ENCODE measurements around the gene ALDH9A1.
A peak's percentile ranks its signal among the peaks of the same experiment; 100 is the strongest.
"Not testable (repeated sequence)": the region's sequence is repeated elsewhere in the genome, so short reads cannot be mapped to it uniquely, and the experiment has no call there.

Gene ALDH9A1

GRCh38 chr1:165697881-165698760, at the start of gene ALDH9A1:
Gene ALDH9A1 (minus strand): TSS chr1:165698562. CDS start chr1:165698558, 4 bp downstream.
- DNase-seq (ENCODE audit: extremely low spot score), result peak; percentile 93
- CTCF ChIA-PET, result interaction anchor here (0.7 to 1.3 kb wide), 3 partner anchors 12 to 96 kb away, joined by 3 to 4 read pairs (median 3); no protein-coding TSS in a partner anchor
- no peak for TF ChIP-seq ELF4 (IDR thresholded peaks at IDR 0.05)
- TF ChIP-seq FOXA1 (IDR thresholded peaks at IDR 0.05), result no peak
- no peak for TF ChIP-seq NFRKB (IDR thresholded peaks at IDR 0.05)
- peak; percentile 79 for TF ChIP-seq L3MBTL2 (conservative IDR thresholded peaks at IDR 0.05)
- no peak for TF ChIP-seq ZNF384 (IDR thresholded peaks at IDR 0.05)
- TF ChIP-seq SP1 (IDR thresholded peaks at IDR 0.05), result no peak
- no peak for TF ChIP-seq SUZ12 (IDR thresholded peaks at IDR 0.05)
- TF ChIP-seq HDGF (IDR thresholded peaks at IDR 0.05; ENCODE audit: borderline replicate concordance), result peak; percentile 86; the same call in 1 of the 2 replicates
- peak; percentile 82 for TF ChIP-seq PKNOX1 (IDR thresholded peaks at IDR 0.05)
- TF ChIP-seq FOXM1 (IDR thresholded peaks at IDR 0.05; ENCODE audit: borderline replicate concordance), result no peak
- no peak for TF ChIP-seq BHLHE40 (IDR thresholded peaks at IDR 0.05; ENCODE audit: borderline replicate concordance)
- no peak for TF ChIP-seq FOXK2 (IDR thresholded peaks at IDR 0.05)
- POLR2A ChIA-PET, result interaction anchor here (0.6 to 1.6 kb wide), 14 partner anchors 10 to 314 kb away, joined by 3 to 9 read pairs (median 4); partner anchors contain the start of gene TMCO1

GRCh38 chr1:165747632-165748447, 49.5 kb upstream of the ALDH9A1 start:
- TF ChIP-seq ELF4 (IDR thresholded peaks at IDR 0.05) (no peak), NFRKB (IDR thresholded peaks at IDR 0.05) (no peak), FOXA1 (IDR thresholded peaks at IDR 0.05) (no peak), LEF1 (IDR thresholded peaks at IDR 0.05; ENCODE audit: borderline replicate concordance) (no peak), ZNF384 (IDR thresholded peaks at IDR 0.05) (no peak), CTBP1 (IDR thresholded peaks at IDR 0.05; ENCODE audit: borderline replicate concordance) (no peak), FOXM1 (IDR thresholded peaks at IDR 0.05; ENCODE audit: borderline replicate concordance) (no peak), PKNOX1 (IDR thresholded peaks at IDR 0.05) (no peak), BHLHE40 (IDR thresholded peaks at IDR 0.05; ENCODE audit: borderline replicate concordance) (no peak), HDGF (IDR thresholded peaks at IDR 0.05; ENCODE audit: borderline replicate concordance) (no peak), L3MBTL2 (conservative IDR thresholded peaks at IDR 0.05) (no peak), FOXK2 (IDR thresholded peaks at IDR 0.05) (no peak), SP1 (IDR thresholded peaks at IDR 0.05) (no peak), TARDBP (IDR thresholded peaks at IDR 0.05) (no peak), SUZ12 (IDR thresholded peaks at IDR 0.05) (no peak), ARNT (IDR thresholded peaks at IDR 0.05) (no peak)
- no peak for DNase-seq (ENCODE audit: extremely low spot score)
- ChIA-PET POLR2A (no interaction called here), CTCF (interaction anchor here (0.6 kb wide), 1 partner anchor 22 kb away, joined by 5 read pairs; no protein-coding TSS in a partner anchor)

- POLR2A ChIA-PET; DNase-seq (ENCODE audit: extremely low spot score); CTCF ChIA-PET: not testable (repeated sequence)
These were observed 46.6 kb upstream of the ALDH9A1 start for GRCh38 chr1:165744913-165745312.

GRCh38 chr1:165742194-165742593, 43.8 kb upstream of the ALDH9A1 start:
- CTCF ChIA-PET, result no interaction called here

GRCh38 chr1:165738794-165739193, 40.4 kb upstream of the ALDH9A1 start:
- TF ChIP-seq L3MBTL2 (conservative IDR thresholded peaks at IDR 0.05), result no peak
- TF ChIP-seq CTBP1 (IDR thresholded peaks at IDR 0.05; ENCODE audit: borderline replicate concordance), result no peak
- ChIA-PET POLR2A (no interaction called here), CTCF (interaction anchor here (0.6 kb wide), 1 partner anchor 295 kb away, joined by 11 read pairs; no protein-coding TSS in a partner anchor)
- no peak for DNase-seq (ENCODE audit: extremely low spot score)

More at GRCh38 chr1:165742194-165742593, 43.8 kb upstream of the ALDH9A1 start:
- no peak for DNase-seq (ENCODE audit: extremely low spot score)
- POLR2A ChIA-PET, result no interaction called here
- TF ChIP-seq SP1 (IDR thresholded peaks at IDR 0.05) (no peak), NFRKB (IDR thresholded peaks at IDR 0.05) (no peak), FOXK2 (IDR thresholded peaks at IDR 0.05) (no peak)

- ChIA-PET POLR2A (no interaction called here), CTCF (no interaction called here)
- DNase-seq (ENCODE audit: extremely low spot score), result no peak
- TF ChIP-seq TARDBP (IDR thresholded peaks at IDR 0.05), result no peak
These were observed 38.8 kb upstream of the ALDH9A1 start for GRCh38 chr1:165737196-165737595.

GRCh38 chr1:165734906-165735305, 36.5 kb upstream of the ALDH9A1 start:
- TF ChIP-seq SUZ12 (IDR thresholded peaks at IDR 0.05) (no peak), PKNOX1 (IDR thresholded peaks at IDR 0.05) (no peak), ZNF384 (IDR thresholded peaks at IDR 0.05) (no peak), NFRKB (IDR thresholded peaks at IDR 0.05) (no peak), FOXM1 (IDR thresholded peaks at IDR 0.05; ENCODE audit: borderline replicate concordance) (no peak), CTBP1 (IDR thresholded peaks at IDR 0.05; ENCODE audit: borderline replicate concordance) (no peak), HDGF (IDR thresholded peaks at IDR 0.05; ENCODE audit: borderline replicate concordance) (no peak)
- POLR2A ChIA-PET, result no interaction called here
- CTCF ChIA-PET, result interaction anchor here (0.6 kb wide), 1 partner anchor 275 kb away, joined by 6 read pairs; no protein-coding TSS in a partner anchor
- no peak for DNase-seq (ENCODE audit: extremely low spot score)

Data from HEK293T (cell line).